Endothelial cell of umbilical vein (primary cell): Measurements from ENCODE around the gene HDAC10. TPM values are rescaled to one million over a fixed set of nuclear protein-coding genes. Genes with fewer than 3 reads are reported as not detected.

Experiments
- BruUV-seq: library from RNA; stranded (reverse); fragments of 400-500 nt; replicated peaks from 2 replicates; lab custom pipeline; 2021; lab: Mats Ljungman, UMichigan
- CTCF ChIA-PET: fragments of 300-600, 350-600 bp; sonication (Branson Sonifier 250); formaldehyde crosslinking; loops from one replicate; lab custom pipeline; 2021; ENCODE audit warnings: antibody characterized with exemption, inconsistent platforms; lab: Charles Lee
- POLR2A ChIA-PET: fragments of 300-600, 350-600 bp; sonication (Branson Sonifier 250); formaldehyde crosslinking; loops from one replicate; lab custom pipeline; 2021; ENCODE audit warnings: antibody characterized with exemption, inconsistent platforms; lab: Charles Lee
- DNase-seq: peaks from one replicate; pipeline ENCODE4 v3.0.0-alpha.2; 2011; ENCODE audit warnings: low read depth, low spot score
- FAIRE-seq: peaks from 2 replicates; lab custom pipeline; 2011; peaks lifted over from hg19 to GRCh38; lab: Jason Lieb, UNC
- H2AFZ ChIP-seq: 2 replicates; pipeline ENCODE4 v1.6.0; 2012; ENCODE audit warnings: low read depth, low read length, control low read depth, inconsistent platforms
- H3K27ac ChIP-seq: 2 replicates; pipeline ENCODE4 v1.5.1; 2011; ENCODE audit warnings: low read depth, mild to moderate bottlenecking, control low read depth, low read length, moderate library complexity; ENCODE audit not compliant: insufficient read depth
- H3K27me3 ChIP-seq, 2 experiments: 2 replicates each; pipeline versions ENCODE4 v1.6.0 to v1.6.1; 2011; ENCODE audit warnings: low read length in 2 of 2, mixed read lengths in 1 of 2; ENCODE audit not compliant: control insufficient read depth in 2 of 2, insufficient read depth in 2 of 2
- H3K36me3 ChIP-seq, 2 experiments: 2 replicates in 1 of 2; 3 replicates in 1 of 2; pipeline ENCODE4 v1.5.1; 2011; ENCODE audit warnings: low read length in 2 of 2, mild to moderate bottlenecking in 1 of 2, moderate library complexity in 1 of 2; ENCODE audit not compliant: control insufficient read depth in 2 of 2, insufficient read depth in 2 of 2; ENCODE audit errors: extremely low read depth in 1 of 2
- H3K4me1 ChIP-seq: 3 replicates; pipeline ENCODE4 v1.5.1; 2011; ENCODE audit warnings: mild to moderate bottlenecking, low read length; ENCODE audit not compliant: control insufficient read depth, insufficient read depth; ENCODE audit errors: extremely low read depth
- H3K4me2 ChIP-seq: 2 replicates; pipeline ENCODE4 v1.6.1; 2011; ENCODE audit warnings: low read length, control low read depth, mixed read lengths; ENCODE audit not compliant: insufficient read depth
- H3K4me3 ChIP-seq, 3 experiments: fragments of 200-600 bp in 1 of 3; sonication (generic), shearing (Covaris generic) in 1 of 3; replicated peaks in 1 of 3; 2 replicates each; pipeline ENCODE4 v1.5.1; 2011 to 2016; ENCODE audit warnings: control low read depth in 3 of 3, low read length in 3 of 3, mild to moderate bottlenecking in 2 of 3, inconsistent platforms in 1 of 3, low read depth in 1 of 3, moderate library complexity in 1 of 3; ENCODE audit not compliant: insufficient read depth in 1 of 3
- H3K79me2 ChIP-seq: 2 replicates; pipeline ENCODE4 v1.6.0; 2012; ENCODE audit warnings: low read length, inconsistent platforms; ENCODE audit not compliant: control insufficient read depth, insufficient read depth
- H3K9ac ChIP-seq: replicated peaks from 2 replicates; pipeline ENCODE3; 2011; ENCODE audit warnings: low read length, control low read depth; ENCODE audit not compliant: insufficient read depth; ENCODE audit errors: extremely low read depth
- H3K9me1 ChIP-seq: replicated peaks from 3 replicates; pipeline ENCODE4 v1.6.0; 2011; ENCODE audit warnings: mild to moderate bottlenecking, low read length; ENCODE audit not compliant: control insufficient read depth, insufficient read depth; ENCODE audit errors: extremely low read depth
- H3K9me3 ChIP-seq: replicated peaks from 2 replicates; pipeline ENCODE4 v1.5.1; 2012; ENCODE audit warnings: low read length, inconsistent platforms; ENCODE audit not compliant: control insufficient read depth, insufficient read depth
- H4K20me1 ChIP-seq: replicated peaks from 2 replicates; pipeline ENCODE3; 2011; ENCODE audit warnings: mild to moderate bottlenecking, low read length; ENCODE audit not compliant: control insufficient read depth, insufficient read depth; ENCODE audit errors: extremely low read depth
- EZH2 ChIP-seq: IDR thresholded peaks from 2 replicates; pipeline ENCODE4 v1.6.1; 2012; ENCODE audit warnings: borderline replicate concordance, low read depth, mild to moderate bottlenecking, moderate library complexity, low read length, inconsistent platforms; ENCODE audit not compliant: severe bottlenecking
- FOS ChIP-seq: IDR thresholded peaks from 2 replicates; pipeline ENCODE4 v1.6.1; 2011; ENCODE audit warnings: mild to moderate bottlenecking, low read length, moderate library complexity, borderline replicate concordance; ENCODE audit not compliant: insufficient read depth
- GATA2 ChIP-seq: IDR thresholded peaks from 2 replicates; pipeline ENCODE4 v1.7.0; 2011; ENCODE audit warnings: low read depth, mild to moderate bottlenecking, moderate library complexity, mixed read lengths, low read length; ENCODE audit not compliant: insufficient read length, insufficient read depth
- JUN ChIP-seq: IDR thresholded peaks from 2 replicates; pipeline ENCODE4 v1.6.1; 2011; ENCODE audit warnings: borderline replicate concordance, low read depth; ENCODE audit not compliant: insufficient read length, insufficient read depth
- MYC ChIP-seq: IDR thresholded peaks from one replicate; pipeline ENCODE4 v1.6.1; 2011; ENCODE audit warnings: mild to moderate bottlenecking, low read depth, low read length
- POLR2A ChIP-seq: IDR thresholded peaks from 2 replicates; pipeline ENCODE4 v1.6.1; 2012; ENCODE audit warnings: low read depth, mild to moderate bottlenecking, control low read depth, low read length
- POLR2AphosphoS5 ChIP-seq: IDR thresholded peaks from 2 replicates; pipeline ENCODE4 v1.6.1; 2012; ENCODE audit warnings: low read depth, mild to moderate bottlenecking, control low read depth, low read length, moderate library complexity; ENCODE audit not compliant: insufficient read depth
- dilution Hi-C: fragments of 300-500 bp; cut with MboI; formaldehyde crosslinking; loops from one replicate; pipeline ENCODE4 v1.15.0; 2019; ENCODE audit warnings: low sequenced_read_pairs; ENCODE audit not compliant: extremely low pct_ligation_motif_present
- intact Hi-C: fragments of 100-400 bp; cut with micrococcal nuclease; formaldehyde crosslinking; loops from one replicate; pipeline ENCODE4 v1.10.0; 2022
- polyA plus RNA-seq, 4 experiments: library from polyadenylated mRNA; depleted of rRNA in 3 of 4; stranded (reverse) in 3 of 4; unstranded in 1 of 4; fragments of >200 nt; gene quantifications; 2 replicates each; pipeline versions ENCODE4 v1.2.1 to v1.2.3, GENCODE V29; 2011 to 2012; ENCODE audit warnings: missing spikeins in 1 of 4
- total RNA-seq: library from RNA; stranded (reverse); gene quantifications from 2 replicates; pipeline ENCODE4 v1.2.3, GENCODE V29; 2021
- TF ChIP-seq, protein P1 (sequence below): IDR thresholded peaks from 2 replicates; pipeline ENCODE4 v1.6.1; 2011; ENCODE audit not compliant: insufficient read depth, insufficient read length
- TF ChIP-seq, protein P2 (sequence below), 2 donors: IDR thresholded peaks; 1 replicate in 1 of 2; 2 replicates in 1 of 2; pipeline ENCODE4 v1.5.1; 2011; ENCODE audit warnings: low read length in 2 of 2, mild to moderate bottlenecking in 2 of 2, moderate library complexity in 2 of 2, control low read depth in 1 of 2, inconsistent platforms in 1 of 2, low read depth in 1 of 2; ENCODE audit not compliant: insufficient read depth in 1 of 2; ENCODE audit errors: extremely low read depth in 1 of 2

HDAC10 gene
- total and polyA plus RNA-seq, 2 donors (not counting 3 experiments of a cell fraction or from before 2014, with no cell fraction given): 32.6 to 47.0 TPM

DNA sequence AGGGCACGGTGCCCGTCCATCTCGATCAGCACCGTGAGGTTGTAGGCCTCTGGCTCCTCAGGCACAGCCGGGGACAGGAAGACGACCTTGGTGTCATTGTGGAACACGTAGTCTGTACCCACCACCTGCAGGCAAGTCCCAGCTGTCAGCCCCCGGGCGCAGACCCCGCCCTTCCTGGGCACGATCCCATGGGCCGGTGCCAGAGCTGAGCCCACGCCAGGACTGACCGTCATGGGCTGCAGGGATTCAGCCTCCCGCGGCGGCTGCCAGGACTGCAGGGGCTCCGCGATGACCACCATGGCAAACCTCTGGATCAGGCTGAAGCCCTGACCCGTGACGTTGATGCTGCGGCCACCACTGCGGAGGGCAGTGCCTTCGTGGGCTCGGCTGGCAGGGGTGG is 30.9 kb upstream of the HDAC10 start:
- Histone ChIP-seq H3K4me2 (no peak overlapping the region), H3K27ac (no peak overlapping the region), H4K20me1 (no peaks in the 10 kb centered on the region), H3K79me2 (no peaks in the 10 kb centered on the region), H3K9me1 (no peaks in the 10 kb centered on the region), H2AFZ (no peak overlapping the region), H3K4me1 (peaks cover 2% of the 10 kb centered on the region), H3K4me3 (no peak overlapping the region), H3K36me3 (peaks cover 43 to 75% of the 10 kb centered on the region in 2 experiments), H3K9ac (no peak overlapping the region), H3K9me3 (no peaks in the 10 kb centered on the region), H3K27me3 (no peaks in the 10 kb centered on the region)
- DNase-seq (no peak), FAIRE-seq (no peak)
- dilution Hi-C loops: no loop called here
- no TSS peak for BruUV-seq
- TF ChIP-seq, protein P1, sequence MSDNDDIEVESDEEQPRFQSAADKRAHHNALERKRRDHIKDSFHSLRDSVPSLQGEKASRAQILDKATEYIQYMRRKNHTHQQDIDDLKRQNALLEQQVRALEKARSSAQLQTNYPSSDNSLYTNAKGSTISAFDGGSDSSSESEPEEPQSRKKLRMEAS: no peak
- TF ChIP-seq GATA2 (no peak), FOS (no peak), POLR2AphosphoS5 (no peak), JUN (no peak), MYC (no peak), POLR2A (no peak), EZH2 (no peak)
- TF ChIP-seq, protein P2, sequence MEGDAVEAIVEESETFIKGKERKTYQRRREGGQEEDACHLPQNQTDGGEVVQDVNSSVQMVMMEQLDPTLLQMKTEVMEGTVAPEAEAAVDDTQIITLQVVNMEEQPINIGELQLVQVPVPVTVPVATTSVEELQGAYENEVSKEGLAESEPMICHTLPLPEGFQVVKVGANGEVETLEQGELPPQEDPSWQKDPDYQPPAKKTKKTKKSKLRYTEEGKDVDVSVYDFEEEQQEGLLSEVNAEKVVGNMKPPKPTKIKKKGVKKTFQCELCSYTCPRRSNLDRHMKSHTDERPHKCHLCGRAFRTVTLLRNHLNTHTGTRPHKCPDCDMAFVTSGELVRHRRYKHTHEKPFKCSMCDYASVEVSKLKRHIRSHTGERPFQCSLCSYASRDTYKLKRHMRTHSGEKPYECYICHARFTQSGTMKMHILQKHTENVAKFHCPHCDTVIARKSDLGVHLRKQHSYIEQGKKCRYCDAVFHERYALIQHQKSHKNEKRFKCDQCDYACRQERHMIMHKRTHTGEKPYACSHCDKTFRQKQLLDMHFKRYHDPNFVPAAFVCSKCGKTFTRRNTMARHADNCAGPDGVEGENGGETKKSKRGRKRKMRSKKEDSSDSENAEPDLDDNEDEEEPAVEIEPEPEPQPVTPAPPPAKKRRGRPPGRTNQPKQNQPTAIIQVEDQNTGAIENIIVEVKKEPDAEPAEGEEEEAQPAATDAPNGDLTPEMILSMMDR (IDR thresholded peaks at IDR 0.05; ENCODE audit: extremely low read depth in 1 of 2, insufficient read depth in 1 of 2, low read depth in 1 of 2, low read length in 2 of 2): no peak
- CTCF ChIA-PET: interaction anchor here (0.6 to 1.6 kb wide), 3 partner anchors 11 to 23 kb away, joined by 3 to 7 read pairs (median 3); no protein-coding TSS in a partner anchor
- POLR2A ChIA-PET: no interaction called here
- intact Hi-C loops: no loop called here
